Adipocyte (in vitro differentiated cells): ENCODE measurements around the gene PANX2.
A peak's percentile ranks its signal among the peaks of the same experiment; 100 is the strongest.
"Not testable (repeated sequence)": the region's sequence is repeated elsewhere in the genome, so short reads cannot be mapped to it uniquely, and the experiment has no call there.

Experiments used
- DNase-seq: peaks from one replicate; pipeline ENCODE4 v3.0.0-alpha.2; 2015; ENCODE audit warnings: low read depth
- H3K27me3 ChIP-seq: replicated peaks from 2 replicates; pipeline ENCODE4 v1.7.0; 2013; ENCODE audit warnings: mild to moderate bottlenecking, low read length, moderate library complexity; ENCODE audit not compliant: control insufficient read depth, insufficient read depth
- H3K36me3 ChIP-seq: 2 replicates; pipeline ENCODE4 v1.7.0; 2013; ENCODE audit warnings: low read length, mild to moderate bottlenecking, moderate library complexity; ENCODE audit not compliant: control insufficient read depth, insufficient read depth, severe bottlenecking
- H3K4me1 ChIP-seq: 2 replicates; pipeline ENCODE4 v1.7.0; 2013; ENCODE audit warnings: mild to moderate bottlenecking, low read length, moderate library complexity; ENCODE audit not compliant: control insufficient read depth, insufficient read depth
- H3K4me3 ChIP-seq: 2 replicates; pipeline ENCODE4 v1.7.0; 2013; ENCODE audit warnings: mild to moderate bottlenecking, low read length, moderate library complexity
- H3K9ac ChIP-seq: 2 replicates; pipeline ENCODE4 v1.7.0; 2013; ENCODE audit warnings: mild to moderate bottlenecking, low read length, moderate library complexity
- H3K9me3 ChIP-seq: 2 replicates; pipeline ENCODE4 v1.7.0; 2013; ENCODE audit warnings: mild to moderate bottlenecking, low read length, moderate library complexity; ENCODE audit not compliant: control insufficient read depth

The PANX2 gene

DNA sequence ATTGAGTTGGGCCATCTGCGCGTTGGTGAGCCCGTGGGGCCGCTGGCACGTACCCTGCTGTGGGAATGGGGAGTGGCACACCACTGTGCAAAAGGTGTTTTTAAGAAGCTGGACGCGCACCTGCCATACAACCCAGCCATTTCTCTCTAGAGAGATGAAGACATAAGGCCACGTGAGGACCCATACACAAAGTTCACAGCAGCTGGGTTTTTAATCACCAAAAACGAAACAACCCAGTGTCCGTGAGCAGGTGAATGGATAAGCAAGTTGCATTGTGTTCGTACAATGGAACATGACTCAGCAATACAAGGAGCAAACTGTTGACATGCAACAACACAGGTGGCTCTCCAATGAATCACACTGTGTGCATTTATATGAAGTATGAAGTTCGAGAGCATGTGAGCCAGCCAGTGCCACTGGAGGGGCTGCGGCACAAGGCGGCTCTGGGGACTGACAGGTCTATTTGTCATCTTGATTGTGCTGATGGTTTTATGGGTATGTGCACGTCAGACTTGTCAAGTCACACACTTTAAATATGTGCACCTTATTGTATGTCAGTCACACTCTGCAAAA, 30.6 kb upstream of the PANX2 start:
- no peaks in the 10 kb centered on the region for H3K9me3 ChIP-seq
- no peak overlapping the region for H3K4me3 ChIP-seq
- no peaks in the 10 kb centered on the region for H3K4me1 ChIP-seq
- peaks cover 24% of the 10 kb centered on the region for H3K27me3 ChIP-seq
- H3K36me3 ChIP-seq = no peaks in the 10 kb centered on the region
- no peak overlapping the region for H3K9ac ChIP-seq
- no peak for DNase-seq

DNA sequence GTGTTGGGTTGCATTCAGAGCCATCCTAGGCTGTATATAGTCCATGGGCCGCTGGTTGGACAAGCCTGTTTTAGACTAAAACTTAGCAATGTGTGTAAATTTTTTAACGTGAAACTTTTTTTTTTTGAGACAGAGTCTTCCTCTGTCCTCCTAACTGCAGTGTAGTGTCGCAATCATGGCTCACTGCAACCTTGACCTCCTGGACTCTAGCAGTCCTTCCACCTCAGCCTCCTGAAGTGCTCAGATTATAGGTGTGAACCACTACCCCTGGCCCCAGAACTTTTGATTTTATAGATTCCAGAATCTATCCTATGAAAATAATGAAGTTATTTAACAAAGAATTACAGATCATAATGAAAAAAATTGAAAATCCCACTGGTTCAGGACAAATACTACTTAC, 29.9 kb upstream of the PANX2 start:
- no peak overlapping the region for H3K9ac ChIP-seq

DNA sequence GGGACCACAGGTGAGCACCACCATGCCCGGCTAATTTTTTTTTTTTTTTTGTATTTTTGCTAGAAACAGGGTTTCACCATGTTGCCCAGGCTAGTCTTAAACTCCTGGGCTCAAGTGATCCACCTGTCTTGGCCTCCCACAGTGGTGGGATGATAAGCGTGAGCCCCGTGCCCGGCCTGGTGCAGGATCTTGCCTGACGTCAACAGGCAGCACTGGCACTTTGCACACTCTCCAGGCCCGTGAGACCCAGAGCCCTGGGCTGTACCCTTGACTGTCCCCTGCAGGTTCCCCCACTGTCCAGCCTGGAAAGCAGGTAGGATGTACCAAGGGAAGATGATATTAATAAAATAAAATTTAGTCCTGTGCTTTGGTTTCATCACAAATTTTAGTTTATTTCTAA, 29.1 kb upstream of the PANX2 start:
- Histone ChIP-seq H3K4me1 (no peaks in the 10 kb centered on the region), H3K9me3 (no peaks in the 10 kb centered on the region), H3K27me3 (peaks cover 33% of the 10 kb centered on the region), H3K36me3 (no peaks in the 10 kb centered on the region), H3K9ac (no peak overlapping the region), H3K4me3 (no peak overlapping the region)
- no peak for DNase-seq

More for the DNA sequence above, 29.9 kb upstream of the PANX2 start:
- Histone ChIP-seq H3K9me3 (no peaks in the 10 kb centered on the region), H3K36me3 (no peaks in the 10 kb centered on the region), H3K27me3 (peaks cover 29% of the 10 kb centered on the region), H3K4me3 (no peak overlapping the region), H3K4me1 (no peaks in the 10 kb centered on the region)
- DNase-seq = peak; percentile 19

DNA sequence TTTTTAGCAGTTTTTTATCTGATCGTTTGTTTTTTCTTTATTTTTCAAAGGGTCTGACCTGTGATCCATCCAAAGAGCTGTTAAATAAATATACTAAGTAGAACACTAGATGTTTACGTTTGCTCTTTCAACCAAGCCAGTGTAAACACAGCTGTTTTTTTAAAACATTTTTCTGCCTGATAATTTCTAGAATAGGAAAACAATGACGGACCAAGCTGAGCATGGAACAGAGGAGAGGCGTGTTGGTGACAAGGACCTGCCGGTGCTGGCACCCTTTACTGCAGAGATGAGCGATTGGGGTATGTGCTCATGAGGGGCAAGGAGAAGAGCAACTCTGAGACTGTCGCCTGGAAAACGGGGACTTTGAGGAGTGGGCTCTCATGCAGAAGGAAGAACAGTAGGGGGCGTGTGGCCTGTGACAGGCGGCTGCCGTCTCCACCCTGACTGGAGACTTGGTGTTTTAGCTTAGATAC, 28.6 kb upstream of the PANX2 start:
- Histone ChIP-seq H3K9ac (no peak overlapping the region), H3K4me1 (no peaks in the 10 kb centered on the region), H3K9me3 (no peaks in the 10 kb centered on the region), H3K36me3 (no peaks in the 10 kb centered on the region), H3K4me3 (no peak overlapping the region), H3K27me3 (peaks cover 33% of the 10 kb centered on the region)
- DNase-seq = no peak

DNA sequence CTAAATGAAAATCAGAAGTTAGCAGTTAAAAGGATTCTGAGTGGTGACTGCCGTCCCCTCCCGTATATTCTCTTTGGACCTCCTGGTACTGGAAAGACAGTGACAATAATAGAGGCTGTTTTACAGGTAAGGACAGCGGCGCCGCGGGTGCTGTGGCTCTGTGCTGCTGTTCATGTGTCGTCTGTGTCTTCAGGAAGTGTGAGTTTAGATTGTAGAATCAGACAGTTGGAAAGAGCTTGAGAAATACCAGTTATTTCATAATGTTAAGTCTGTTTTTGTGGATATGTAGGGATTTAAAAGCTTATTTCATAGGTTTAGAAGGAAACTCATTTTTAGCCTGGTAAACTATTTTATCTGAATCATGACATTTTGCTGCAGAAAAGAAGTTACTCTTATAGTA, 27.4 kb upstream of the PANX2 start:
- Histone ChIP-seq H3K4me3 (no peak overlapping the region), H3K9me3 (no peaks in the 10 kb centered on the region), H3K9ac (no peak overlapping the region), H3K27me3 (peaks cover 33% of the 10 kb centered on the region), H3K4me1 (no peaks in the 10 kb centered on the region), H3K36me3 (no peaks in the 10 kb centered on the region)
- no peak for DNase-seq

DNA sequence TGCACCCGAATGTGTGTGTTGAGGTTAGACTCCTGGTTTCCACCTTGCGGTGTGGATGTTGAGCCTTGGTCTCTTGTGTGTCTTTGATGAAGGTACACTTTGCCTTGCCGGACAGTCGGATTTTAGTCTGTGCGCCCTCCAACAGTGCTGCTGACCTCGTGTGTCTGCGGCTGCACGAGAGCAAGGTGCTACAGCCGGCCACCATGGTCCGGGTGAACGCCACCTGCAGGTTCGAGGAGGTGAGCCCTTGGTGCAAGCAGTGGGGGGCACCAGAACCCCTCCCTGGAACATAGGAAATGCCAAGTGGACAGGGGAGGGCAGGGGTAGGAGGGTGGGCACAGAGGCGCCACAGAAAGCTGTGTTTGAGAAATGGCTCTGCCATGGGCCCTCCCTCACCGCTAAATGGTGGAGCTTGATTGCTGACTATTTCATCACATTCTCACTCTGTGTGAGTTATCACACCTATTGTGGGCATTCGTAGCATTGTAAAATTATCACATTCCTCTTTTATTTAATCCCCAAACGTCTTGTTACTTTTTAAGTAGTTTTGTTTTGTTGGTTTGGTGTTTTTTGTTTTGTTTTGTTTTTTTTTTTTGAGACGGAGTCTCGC, 26.4 kb upstream of the PANX2 start:
- Histone ChIP-seq H3K4me3 (no peak overlapping the region), H3K36me3 (no peaks in the 10 kb centered on the region), H3K4me1 (no peaks in the 10 kb centered on the region), H3K9me3 (no peaks in the 10 kb centered on the region), H3K9ac (no peak overlapping the region), H3K27me3 (peaks cover 33% of the 10 kb centered on the region)
- DNase-seq = no peak

DNA sequence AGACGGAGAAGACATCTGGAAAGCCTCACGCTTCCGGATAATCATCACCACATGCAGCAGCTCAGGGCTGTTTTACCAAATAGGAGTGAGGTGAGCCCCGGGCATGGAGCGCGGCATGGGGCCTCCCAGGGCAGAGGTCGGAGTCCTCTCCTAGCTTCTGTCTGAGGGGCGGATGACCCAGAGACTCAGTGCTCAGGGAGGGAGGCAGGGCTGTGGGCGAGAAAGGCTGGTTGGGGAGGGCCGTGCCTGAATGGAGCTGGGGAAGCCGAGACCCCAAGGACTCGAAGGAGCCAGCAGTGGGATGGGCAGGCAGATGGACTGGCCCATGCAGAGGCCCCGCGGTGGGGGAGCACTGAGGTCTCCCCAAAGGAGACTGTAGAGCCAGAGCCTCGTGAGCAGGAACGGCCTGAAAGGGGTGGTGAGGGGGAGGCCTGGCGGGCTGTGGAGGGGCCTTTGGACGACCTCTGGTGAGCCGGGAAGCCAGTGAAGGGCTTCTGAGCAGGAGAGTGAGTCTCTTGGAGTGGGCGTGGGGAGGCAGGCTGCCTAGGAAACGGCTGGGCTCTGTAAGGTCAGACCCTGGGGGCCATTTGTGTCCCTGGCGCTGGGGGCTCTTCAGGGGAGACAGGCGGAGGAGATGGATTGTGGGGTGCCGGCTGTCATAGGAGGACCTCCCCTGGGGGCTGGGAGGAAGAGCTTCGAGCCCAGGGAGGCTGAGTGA, 24.7 kb upstream of the PANX2 start:
- Histone ChIP-seq H3K4me3 (no peak overlapping the region), H3K9ac (no peak overlapping the region), H3K4me1 (no peaks in the 10 kb centered on the region), H3K27me3 (peaks cover 33% of the 10 kb centered on the region), H3K9me3 (no peaks in the 10 kb centered on the region), H3K36me3 (no peaks in the 10 kb centered on the region)
- no peak for DNase-seq

DNA sequence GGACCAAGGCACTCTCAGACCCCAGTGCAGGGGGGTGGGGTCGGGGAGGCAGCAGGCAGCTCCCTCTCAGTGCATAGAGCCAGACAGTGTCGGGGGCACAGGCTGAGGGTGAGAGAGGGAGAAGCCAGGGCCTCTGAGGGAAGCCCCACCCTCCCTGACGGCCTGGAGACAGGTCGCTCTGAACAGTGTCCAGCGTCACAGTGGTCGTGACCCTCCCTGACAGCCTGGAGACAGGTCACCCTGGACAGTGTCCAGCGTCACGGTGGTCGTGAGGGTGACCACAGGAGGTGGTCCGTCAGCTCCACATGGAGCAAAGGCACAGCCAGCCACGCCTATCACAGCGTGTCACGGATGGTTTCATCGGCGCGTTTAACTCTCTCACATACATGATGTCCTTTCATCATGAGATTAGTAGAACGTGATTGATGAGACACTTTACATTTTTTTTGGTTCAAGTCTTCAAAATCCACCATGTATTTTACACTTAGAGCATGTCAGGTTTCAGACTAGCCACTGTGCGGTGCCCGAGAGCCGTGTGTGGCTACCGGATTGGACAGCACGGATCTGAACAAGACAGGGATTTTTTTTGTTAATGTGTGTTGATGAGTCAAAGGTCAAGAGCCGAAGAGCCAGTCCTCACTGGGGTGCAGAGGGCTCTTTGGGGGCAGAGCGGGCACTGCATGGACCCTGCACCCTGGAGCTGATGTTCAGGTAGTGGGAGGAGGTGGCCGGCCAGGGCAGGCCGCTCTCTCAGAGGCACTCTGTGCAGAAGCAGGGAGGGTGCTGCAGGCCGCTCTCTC, 23.9 kb upstream of the PANX2 start:
- Histone ChIP-seq H3K36me3 (no peaks in the 10 kb centered on the region), H3K4me1 (no peaks in the 10 kb centered on the region), H3K4me3 (no peak overlapping the region), H3K27me3 (peaks cover 32% of the 10 kb centered on the region), H3K9me3 (no peaks in the 10 kb centered on the region), H3K9ac (no peak overlapping the region)
- DNase-seq = peak; percentile 65

DNA sequence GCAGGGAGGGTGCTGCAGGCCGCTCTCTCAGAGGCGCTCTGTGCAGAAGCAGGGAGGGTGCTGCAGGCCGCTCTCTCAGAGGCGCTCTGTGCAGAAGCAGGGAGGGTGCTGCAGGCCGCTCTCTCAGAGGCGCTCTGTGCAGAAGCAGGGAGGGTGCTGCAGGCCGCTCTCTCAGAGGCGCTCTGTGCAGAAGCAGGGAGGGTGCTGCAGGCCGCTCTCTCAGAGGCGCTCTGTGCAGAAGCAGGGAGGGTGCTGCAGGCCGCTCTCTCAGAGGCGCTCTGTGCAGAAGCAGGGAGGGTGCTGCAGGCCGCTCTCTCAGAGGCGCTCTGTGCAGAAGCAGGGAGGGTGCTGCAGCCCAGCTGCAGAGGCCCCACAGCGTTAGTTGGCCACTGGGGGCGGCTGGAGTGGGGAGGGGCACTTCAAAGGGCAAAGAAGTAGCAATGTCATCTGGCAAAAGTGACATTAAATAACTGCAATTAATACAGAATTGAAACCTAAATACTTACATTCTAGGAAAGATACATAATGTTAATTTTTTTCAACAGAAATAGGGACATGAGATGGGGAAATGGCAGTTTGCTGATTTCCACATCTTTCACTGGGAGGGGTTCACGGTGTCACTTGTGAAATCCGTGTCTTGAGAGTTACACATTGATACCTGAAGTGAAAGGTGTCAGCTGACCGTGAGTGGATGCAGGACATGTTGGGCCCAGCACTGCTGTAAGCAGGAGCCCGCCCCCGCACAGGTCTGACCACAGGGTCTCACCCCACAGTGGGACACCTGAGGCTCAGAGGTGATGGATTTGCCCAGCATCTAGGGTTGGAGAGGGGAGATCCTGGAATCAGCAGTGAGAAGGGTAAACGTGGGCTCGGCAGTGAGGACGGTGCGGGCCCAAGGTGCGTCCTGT, 23.0 kb upstream of the PANX2 start:
- not testable (repeated sequence) for H3K9me3 ChIP-seq, H3K4me1 ChIP-seq, H3K36me3 ChIP-seq, H3K9ac ChIP-seq, DNase-seq, H3K4me3 ChIP-seq
- peaks cover 27% of the 10 kb centered on the region for H3K27me3 ChIP-seq

DNA sequence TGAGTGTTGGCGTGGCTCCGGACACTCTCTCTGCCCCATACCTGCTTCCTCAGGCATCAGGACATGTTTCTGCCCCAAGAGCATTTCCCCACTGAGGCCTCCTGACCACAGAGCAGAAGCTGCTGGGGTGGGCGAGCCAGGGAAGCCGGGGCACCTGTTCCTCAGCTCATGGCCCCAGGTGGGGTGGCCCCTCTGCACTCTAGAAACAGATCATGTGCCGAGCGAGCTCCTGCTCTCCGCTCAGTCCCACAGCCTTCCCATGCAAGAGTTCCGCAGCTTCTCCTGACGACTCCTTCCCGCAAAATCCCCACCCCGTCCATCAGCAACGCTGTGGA, 22.4 kb upstream of the PANX2 start:
- no peaks in the 10 kb centered on the region for H3K4me1 ChIP-seq

More for the DNA sequence above, 22.4 kb upstream of the PANX2 start:
- Histone ChIP-seq H3K4me3 (no peak overlapping the region), H3K9me3 (no peaks in the 10 kb centered on the region), H3K36me3 (no peaks in the 10 kb centered on the region), H3K27me3 (peaks cover 29% of the 10 kb centered on the region), H3K9ac (no peak overlapping the region)
- no peak for DNase-seq
